Kidney glomerular epithelial cell (primary cell): Measurements from ENCODE around the gene MAOA.
"Not testable (repeated sequence)": the region's sequence is repeated elsewhere in the genome, so short reads cannot be mapped to it uniquely, and the experiment has no call there.

ENCODE experiments used
- DNase-seq: peaks from one replicate; lab custom pipeline; 2025; lab: John Stamatoyannopoulos, UW

Gene MAOA

DNA sequence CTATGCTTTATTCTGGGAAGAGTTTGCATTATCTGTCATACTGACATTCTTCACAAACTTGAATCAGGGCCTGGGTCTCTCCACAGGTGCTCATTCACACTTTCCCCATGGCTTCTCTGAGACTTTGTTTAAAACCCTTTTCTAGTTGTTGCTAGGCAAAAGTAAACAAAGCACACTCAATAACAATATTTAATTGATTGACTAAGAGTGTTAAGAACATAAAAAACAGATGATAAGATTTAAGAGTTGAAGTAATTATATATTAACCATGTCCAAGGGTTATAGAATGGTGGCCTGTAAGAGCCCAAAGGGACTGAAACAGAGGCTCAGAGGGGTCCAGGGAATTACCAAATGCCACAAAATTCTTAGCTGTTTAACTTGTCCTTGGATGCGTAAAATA lies 7.1 kb downstream of the MAOA start:
- DNase-seq = no peak

DNA sequence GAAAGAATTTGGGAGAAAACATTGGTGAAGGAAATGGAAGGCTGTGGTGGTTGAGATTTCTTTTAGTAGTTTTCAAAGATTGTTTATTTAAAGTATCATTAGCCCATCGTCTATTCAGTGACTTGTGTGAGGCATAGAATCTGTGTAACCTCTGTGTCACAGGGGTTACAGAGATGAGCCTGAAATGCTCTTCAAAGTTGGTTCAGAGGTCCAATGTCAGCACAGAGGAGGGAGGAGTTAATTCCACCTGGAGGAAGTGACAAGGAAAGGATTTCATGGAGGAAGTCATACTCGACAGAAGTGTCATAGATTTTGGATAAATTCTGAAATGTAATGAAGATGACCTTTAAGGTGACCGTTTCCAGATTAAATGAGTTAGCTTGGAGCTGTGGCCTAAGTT lies 8.2 kb downstream of the MAOA start:
- DNase-seq = no peak

DNA sequence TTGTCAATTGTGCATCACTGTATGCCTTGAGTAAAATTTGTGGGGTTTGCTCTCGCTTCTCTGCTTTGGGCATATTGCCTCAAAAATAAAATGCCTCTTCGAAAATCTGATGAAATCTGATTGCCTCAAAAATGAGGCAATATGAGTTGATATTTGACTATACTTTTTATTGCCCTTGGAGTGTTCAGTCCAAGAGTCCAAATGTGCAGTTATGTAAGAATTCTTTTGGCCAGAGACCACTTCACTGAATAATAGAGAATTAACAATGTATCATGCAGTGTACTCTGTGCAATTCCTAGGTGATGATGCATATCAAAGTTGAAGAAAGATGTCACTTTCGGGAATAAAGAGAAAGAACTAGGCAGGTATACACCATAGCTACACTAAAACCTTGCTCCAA lies 8.6 kb downstream of the MAOA start:
- DNase-seq = no peak

DNA sequence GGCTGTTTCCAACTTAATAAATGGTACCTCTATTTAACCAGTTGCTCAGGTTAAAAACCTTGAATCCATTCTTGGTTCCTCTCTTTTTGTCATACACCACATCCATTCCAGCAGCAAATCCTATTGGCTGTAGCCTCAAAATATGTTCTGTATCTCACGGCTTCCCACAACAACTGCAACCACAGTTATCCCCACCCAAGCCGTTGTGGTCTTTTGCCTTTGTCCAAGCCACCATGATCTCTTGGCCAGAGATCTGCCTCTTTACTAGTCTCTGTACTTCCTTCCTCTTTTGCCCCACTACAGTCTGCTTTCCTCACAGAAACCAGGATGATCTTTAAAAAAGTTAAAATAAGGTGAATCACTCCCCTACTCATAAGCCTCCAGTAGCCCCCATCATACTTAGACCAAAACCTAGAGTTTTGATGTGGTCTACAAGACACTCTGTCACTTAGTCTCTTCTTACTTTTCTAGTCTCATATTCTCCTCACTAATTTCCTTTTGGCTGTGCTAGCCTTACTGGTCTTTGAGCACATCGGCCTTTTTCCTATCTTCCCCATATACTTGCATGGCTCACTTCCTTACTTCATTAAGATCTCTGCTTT lies 10.3 kb downstream of the MAOA start:
- DNase-seq = no peak

DNA sequence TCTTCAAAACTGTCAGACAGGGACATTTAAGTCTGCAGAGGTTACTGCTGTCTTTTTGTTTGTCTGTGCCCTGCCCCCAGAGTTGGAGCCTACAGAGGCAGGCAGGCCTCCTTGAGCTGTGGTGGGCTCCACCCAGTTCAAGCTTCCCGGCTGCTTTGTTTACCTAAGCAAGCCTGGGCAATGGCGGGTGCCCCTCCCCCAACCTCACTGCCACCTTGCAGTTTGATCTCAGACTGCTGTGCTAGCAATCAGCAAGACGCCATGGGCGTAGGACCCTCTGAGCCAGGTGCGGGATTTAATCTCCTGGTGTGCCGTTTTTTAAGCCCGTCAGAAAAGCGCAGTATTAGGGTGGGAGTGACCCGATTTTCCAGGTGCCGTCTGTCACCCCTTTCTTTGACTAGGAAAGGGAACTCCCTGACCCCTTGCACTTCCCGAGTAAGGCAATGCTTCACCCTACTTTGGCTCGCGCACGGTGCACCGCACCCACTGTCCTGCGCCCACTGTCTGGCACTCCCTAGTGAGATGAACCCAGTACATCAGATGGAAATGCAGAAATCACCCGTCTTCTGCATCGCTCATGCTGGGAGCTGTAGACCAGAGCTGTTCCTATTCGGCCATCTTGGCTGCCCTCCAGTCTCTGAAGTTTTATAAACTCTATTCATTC lies 20.0 kb downstream of the MAOA start:
- DNase-seq = not testable (repeated sequence)

DNA sequence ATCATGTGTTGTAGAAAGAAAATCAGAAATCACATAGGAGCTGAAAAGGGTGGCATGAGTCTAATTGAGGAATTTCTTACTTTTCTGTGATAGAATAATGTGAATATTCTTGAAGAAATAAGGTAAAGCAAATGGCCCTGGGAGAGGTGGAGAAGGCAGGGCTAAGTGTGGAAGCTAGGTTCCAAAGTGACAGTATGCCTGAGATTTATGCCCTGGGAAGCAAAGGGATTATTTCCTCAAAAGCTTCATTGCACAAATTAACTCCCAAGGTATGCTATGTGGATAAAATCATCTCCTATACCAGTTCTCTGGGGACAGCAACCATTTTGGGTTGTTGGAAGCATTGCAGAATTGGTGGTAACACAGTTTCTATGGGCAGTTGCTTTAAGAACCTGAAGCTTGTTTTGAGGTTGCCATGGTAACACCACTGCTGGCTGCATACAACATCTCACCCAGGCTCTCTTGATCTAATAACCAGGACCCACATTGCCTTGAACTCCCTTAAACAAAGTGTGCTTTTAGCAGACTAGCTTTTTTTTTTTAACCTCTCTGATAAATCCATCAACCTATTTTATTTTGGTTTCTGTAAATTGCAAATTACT lies 21.0 kb downstream of the MAOA start:
- DNase-seq = no peak

DNA sequence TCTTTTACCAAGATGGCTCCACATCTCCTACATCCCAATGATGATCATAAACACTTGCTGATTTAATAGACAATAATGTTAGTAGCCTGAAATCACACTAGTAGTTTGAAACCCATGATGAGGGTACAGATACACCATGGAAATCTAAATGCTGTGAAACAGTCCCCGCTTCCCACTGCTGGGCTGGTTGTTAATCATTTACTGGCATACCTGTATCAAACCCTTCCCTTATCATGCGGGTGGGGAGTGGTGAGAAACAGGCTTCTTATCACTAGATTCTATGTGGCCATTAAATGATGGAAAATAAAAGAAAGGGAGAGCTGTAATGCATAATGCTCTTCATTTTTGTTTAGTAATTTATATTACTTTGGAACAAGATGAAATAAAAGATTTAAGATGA lies 21.9 kb downstream of the MAOA start:
- no peak for DNase-seq

DNA sequence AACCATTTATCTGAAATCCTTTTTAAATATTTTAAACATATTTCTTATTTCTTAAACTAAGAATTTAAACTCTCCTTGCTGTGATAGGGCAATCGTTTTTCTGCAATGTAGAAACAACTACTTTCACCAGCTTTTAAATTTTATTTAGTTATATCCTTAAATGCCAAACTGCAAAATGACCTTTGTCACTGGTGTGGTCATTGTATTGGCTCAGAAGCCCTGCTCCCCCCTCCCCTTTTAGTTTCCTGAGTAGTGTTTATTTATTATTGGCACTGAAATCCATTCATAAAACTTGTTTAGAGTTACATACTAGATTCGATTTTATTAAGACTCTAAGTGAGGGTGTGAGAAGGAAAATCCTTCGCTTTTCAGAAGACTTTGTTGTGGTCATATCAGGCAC lies 23.0 kb downstream of the MAOA start:
- DNase-seq = no peak

DNA sequence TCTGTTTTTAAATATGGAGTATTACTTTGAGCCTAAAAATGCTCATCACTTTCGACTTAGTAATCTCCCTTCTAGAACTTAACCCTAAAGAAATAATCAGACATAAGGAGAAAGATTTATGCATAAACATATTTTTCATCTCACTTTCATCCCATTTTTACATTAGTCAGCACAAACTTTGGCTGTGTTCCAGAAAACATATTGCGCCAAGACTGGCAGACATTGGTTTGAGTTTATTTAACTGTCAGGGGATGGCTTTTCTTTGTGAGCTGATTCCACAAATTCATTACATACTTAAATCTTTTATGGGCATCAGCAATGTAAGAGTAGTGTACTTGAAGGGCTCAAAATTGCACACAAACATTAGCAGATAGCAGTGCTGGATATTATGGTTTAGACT lies 23.7 kb downstream of the MAOA start:
- no peak for DNase-seq

DNA sequence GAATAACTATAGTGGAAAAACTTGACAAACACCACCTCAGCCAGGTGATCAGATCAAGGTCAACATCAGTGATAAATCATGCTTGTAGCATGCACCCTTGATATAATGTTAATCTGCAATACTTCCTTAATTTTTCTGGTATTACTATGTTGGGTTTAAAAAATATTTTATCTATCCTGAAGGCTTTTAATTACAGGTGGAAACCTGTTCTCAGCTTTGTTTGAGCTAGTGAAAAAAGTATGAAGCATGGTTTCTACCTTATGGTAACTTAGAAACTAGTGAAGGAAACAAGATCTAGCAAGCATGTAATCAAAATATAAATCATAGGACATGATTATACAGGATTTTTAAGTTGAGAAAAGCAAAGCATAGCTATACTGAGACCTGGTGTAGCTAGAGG lies 26.6 kb downstream of the MAOA start:
- no peak for DNase-seq

DNA sequence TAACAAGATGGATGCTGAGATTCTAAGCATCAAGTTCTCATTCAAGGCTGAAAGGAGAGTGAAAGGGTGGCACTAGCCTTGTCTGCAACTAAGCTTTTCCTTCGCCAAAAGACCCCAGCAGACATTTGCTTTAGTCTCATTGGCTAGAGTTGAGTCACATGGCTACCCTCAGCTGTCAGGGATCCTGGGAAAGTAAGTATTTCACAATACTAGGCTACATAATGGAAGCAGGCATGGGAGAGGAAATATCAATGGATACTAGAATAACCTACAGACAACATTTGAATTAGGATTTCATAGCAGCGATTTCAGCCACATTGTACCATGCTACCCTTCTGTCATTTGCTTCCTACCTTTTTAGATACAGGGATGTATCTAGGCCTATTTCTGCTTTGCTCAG lies 29.1 kb downstream of the MAOA start:
- no peak for DNase-seq

DNA sequence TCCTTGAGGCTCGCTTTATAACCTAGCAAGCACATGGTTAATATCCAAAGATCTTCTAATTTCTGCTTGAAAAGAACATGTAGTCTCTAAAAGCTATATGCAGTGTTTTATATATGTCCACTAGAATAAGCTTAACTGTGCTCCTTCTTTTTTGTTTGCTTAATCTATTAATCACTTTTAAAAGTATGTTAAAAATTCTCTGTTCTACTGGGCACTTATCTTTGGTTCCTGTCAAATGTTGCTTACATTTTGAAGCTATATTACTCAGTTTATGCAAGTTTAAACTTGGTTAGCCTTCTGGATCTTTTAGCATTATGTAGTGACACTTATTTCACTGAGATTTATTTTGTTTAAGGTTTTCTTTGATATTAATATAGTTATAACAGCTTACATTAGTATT lies 32.5 kb downstream of the MAOA start:
- DNase-seq = no peak

DNA sequence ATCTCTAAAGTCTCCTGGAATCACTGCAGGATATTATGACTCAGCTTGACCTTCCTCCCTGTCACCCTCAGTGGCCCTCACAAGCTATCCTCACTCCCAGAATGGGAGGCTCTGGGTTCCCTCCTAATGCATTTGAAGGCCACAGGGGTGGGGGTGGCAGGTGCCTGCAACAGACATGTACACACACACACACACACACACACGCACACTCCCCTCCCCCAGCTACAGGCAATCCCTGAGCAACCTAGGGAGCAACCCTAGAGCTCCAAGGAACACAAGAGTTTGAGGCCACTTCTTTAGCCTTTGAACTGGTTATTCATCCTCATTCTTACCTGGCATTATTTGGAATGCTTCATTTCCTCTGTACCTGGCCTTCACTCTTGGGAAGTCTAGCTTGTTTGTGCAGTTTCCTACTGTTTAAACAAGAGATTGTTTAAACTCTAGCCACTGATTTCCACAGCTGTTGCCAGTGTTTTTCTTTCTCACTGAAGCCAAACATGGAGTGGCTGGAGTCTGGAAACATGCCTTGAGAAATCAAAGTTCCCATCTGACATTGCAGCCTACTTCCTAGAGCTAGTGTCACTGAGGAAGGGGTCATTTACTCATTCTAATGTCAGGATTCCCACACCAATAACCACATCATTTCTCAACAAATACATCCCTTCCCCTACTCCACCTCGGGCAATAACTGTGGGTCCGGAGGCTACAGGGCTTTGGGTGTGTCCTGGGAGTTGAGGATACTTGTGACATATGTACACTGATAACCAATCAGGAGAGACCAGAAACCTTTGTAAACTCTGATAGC lies 37.7 kb downstream of the MAOA start:
- DNase-seq = no peak

DNA sequence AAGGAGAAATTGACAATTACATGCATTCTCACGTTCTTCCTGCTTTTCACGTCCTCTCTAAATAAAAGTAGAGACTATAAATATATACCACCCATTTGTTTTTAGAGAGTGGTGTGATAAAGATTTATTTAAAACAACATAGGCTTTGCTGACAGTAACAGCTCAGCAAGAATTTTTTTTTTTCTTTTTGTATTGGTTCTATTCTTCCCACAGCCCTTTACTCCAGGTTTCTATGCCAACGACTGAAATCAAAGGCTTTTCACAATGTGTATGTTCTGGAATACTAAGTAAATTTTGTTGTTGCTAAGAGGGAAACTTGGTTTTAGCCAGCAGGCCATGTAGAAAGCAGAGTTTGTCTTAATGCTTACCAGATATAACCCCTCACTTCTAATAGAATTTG lies 43.4 kb downstream of the MAOA start:
- no peak for DNase-seq

DNA sequence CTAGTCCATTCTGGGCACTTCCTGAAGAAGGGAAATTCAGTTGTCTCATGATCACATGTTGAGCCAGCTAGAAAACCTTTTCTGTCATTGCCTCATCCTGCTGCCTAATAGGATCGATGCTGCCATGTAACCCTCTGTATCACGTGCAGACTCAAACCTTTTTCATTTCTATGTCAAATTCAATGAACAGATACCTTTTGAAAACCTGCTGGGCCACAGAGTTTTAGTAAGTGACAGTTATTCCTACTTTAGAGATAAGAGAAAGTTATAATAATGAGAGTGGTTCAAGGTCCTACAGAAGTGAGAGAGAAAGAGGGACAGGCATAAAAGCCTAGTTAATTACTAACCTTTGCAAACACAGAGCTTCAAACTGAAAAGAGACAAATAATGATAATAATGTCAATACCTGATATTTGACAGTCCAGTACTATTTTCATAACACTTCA lies 46.0 kb downstream of the MAOA start:
- no peak for DNase-seq

DNA sequence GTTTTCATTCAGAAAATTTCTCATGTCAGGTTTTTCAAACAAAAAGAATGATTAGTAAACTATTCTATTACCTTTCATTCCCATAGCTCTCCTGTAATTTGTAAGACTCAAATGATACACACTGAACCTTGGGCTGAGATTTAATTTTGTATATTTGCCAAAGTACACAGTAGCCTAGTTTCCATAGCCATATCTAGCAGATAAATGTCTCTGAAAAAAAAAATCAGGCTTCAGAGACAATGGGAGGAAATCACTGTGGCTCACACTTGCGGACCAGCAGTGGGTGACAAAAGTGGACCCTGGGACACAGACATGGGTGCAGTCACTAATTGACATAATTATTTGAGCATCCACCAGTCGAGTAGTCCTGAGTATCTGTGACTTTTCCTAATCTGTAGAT lies 46.6 kb downstream of the MAOA start:
- no peak for DNase-seq

DNA sequence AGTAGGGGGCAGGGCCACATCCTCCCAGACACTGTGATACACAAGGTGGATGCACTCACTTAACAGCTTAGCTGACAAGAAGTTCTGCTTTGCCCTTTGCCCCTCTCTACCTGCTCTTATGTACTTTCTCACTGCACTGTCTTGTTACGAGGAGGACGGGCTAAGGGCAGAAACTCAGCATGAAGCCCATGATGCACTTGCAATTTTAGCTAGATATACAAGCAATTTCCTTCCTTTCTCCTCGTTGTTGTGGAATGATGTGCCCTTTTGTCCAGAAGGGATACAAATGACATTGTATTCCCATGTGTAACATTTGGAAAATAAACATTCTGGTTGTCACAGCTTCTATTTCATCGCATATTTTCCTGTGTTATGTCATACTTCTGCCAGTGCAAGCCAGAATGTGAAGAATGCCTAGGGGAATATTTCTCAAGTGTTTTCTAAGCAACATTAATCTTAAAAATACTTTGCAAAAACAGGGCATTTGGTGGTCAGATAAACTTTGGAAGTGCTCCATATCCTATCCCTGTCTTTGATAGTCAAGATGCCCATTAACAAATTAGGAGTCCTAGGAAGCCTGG lies 47.2 kb downstream of the MAOA start:
- peak; percentile 57 for DNase-seq

DNA sequence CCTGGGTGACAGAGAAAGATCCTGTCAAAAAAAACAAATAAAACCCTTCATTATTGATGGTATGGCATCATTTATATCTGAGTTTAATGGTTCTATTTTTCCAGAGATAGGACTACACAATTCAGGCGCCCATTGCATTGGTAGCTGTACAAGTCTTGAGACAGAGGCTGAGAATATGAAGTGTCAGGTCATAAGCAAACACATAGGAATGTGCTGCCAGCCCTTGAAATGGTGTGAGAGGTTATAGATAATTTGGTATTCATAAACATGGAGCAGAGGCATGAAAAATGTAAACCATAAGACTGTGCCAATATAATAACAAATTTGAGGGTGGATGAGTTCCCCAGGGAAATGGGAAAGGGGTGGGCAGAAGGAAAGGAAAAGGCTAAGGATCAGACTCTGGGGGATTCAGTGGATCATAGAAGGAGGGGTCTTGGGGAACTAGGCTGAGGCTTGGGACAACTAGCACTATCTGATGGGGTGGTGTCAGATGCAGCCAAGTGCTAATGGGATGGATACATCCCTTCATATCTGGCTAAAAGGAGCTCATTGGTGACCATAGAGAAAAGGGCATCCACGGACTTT lies 50.8 kb downstream of the MAOA start:
- DNase-seq = no peak

DNA sequence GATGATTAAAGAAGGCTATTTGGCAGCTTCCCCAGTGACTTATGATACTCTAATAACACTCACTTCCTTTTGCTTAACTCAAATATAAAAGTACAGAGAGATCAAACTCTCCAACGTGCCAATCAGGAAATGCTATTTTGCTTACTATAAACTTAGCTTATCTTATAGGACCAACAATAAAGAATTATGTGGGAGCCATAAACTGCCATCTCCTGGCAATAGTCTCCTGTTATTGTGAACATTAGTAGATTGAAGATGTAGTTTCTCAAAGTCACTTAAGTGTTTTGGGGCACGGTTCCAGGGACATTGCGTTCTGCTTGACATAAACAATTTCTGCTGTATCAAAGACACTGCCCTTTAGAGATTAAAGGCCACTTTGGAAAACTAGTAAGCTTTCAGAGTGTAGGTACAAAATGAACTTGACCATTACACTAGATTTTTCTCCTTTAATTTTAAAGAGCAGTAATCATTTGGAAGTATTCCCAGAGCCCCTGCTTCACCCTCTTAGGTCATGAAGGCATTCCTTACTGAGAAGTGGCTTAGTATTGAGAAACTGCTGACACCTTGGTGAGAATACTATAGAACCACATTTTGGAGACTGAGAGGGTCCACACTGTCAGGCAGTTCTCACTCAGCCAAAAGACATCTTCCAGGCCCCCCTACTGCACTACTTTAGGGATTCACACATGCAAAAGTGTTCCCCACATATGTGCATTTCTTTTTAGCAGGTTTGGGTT lies 51.9 kb downstream of the MAOA start:
- DNase-seq = no peak

DNA sequence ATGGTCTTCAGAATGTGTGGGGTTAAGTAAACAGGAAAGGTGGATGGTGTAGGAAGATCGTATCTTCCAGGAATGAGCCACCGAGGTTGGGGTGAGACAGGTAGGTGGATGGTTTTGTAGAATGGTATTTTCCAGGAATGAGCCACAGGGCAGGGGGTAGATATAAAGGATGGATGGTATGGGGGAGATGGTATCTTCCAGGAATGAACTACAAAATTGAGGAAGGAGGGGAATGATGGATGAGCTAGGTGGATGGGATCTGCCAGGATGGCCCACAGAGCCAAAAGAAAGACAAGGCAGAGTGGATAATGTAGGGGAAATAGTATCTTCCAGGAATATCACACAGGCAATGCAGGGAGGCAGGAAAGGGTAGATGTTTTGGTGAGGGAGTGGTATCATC lies 60.0 kb downstream of the MAOA start:
- no peak for DNase-seq

DNA sequence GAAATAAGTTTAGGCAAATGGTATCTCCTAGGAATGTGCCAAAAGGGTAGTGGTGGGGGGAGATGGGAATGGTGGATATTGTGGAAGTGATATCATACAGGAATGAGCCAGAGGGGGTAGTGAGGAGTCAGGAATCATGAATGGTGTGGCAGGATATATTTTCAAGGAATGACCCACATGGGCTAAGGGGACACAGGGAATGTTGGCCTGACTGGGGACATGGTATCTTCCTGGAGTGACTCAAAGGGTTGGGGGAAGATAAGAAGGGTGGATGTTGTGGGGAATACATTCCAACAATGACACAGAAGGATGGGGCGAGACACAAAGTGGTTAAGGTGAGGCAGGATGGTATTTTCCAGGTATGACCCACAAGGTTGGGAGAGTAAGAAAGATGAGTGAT lies 60.6 kb downstream of the MAOA start:
- no peak for DNase-seq

DNA sequence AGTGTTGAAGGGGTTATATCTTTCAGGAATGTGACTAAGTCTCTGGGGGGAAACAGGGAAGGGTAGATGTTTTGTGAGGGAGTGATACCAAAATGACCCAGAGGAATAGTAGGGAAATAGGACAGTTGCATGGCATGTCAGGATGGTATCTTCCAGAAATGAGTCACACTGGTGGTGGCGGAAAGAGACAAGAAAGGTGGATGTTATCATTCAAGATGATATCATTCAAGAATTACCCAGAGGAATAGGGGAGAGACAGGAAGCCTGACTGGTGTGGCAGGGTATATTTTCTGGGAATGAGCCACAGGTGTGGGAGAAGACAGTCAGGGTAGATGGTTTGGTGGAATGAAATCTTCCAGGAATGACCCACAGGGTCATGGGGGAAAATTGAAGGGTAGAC lies 61.1 kb downstream of the MAOA start:
- DNase-seq = no peak
